HepG2 (cell line): ENCODE data around the gene RPL23. TPM values are rescaled to one million over a fixed set of nuclear protein-coding genes. Genes with fewer than 3 reads are reported as not detected.

Experiments used
- CSRNP2 ChIP-seq: sonication (generic); formaldehyde crosslinking; conservative IDR thresholded peaks from 2 replicates; pipeline ENCODE4 v1.8.0; 2022; ENCODE audit warnings: low read depth, missing genetic modification reagents
- HOXA9 ChIP-seq: sonication (generic); formaldehyde crosslinking; IDR thresholded peaks from 2 replicates; pipeline ENCODE4 v1.8.1; 2022; ENCODE audit warnings: missing genetic modification reagents, mild to moderate bottlenecking, moderate library complexity, borderline replicate concordance
- MNT ChIP-seq: fragments of 450-650 bp; IDR thresholded peaks from 2 replicates; pipeline ENCODE4 v1.6.1; 2016
- NR0B2 ChIP-seq: sonication (generic); formaldehyde crosslinking; IDR thresholded peaks from 2 replicates; pipeline ENCODE4 v1.4.0; 2020; ENCODE audit warnings: mild to moderate bottlenecking, missing genetic modification reagents
- PAWR ChIP-seq: sonication (generic); formaldehyde crosslinking; IDR thresholded peaks from 2 replicates; pipeline ENCODE4 v1.4.0; 2020; ENCODE audit warnings: missing genetic modification reagents, mild to moderate bottlenecking, borderline replicate concordance
- PBX3 ChIP-seq: sonication (generic); formaldehyde crosslinking; IDR thresholded peaks from 2 replicates; pipeline ENCODE4 v1.8.1; 2023; ENCODE audit warnings: missing genetic modification reagents, inconsistent platforms, borderline replicate concordance
- PRDM4 ChIP-seq: sonication (generic); formaldehyde crosslinking; IDR thresholded peaks from 2 replicates; pipeline ENCODE4 v1.9.0; 2021; ENCODE audit warnings: missing genetic modification reagents, borderline replicate concordance
- TSC22D2 ChIP-seq: sonication (generic); formaldehyde crosslinking; IDR thresholded peaks from 2 replicates; pipeline ENCODE4 v1.5.1; 2020; ENCODE audit warnings: missing genetic modification reagents, mild to moderate bottlenecking, borderline replicate concordance
- ZNF142 ChIP-seq: sonication (generic); formaldehyde crosslinking; IDR thresholded peaks from 2 replicates; pipeline ENCODE4 v1.4.0; 2020; ENCODE audit warnings: missing genetic modification reagents
- ZNF274 ChIP-seq: sonication (generic); formaldehyde crosslinking; IDR thresholded peaks from 2 replicates; pipeline ENCODE4 v1.5.1; 2020; ENCODE audit warnings: mild to moderate bottlenecking, missing genetic modification reagents
- ZNF7 ChIP-seq: IDR thresholded peaks from 2 replicates; pipeline ENCODE4 v1.6.1; 2016; ENCODE audit warnings: missing biosample characterization, missing genetic modification reagents
- ZNF737 ChIP-seq: sonication (generic); formaldehyde crosslinking; IDR thresholded peaks from 2 replicates; pipeline ENCODE4 v1.5.0; 2020; ENCODE audit warnings: missing genetic modification reagents, mild to moderate bottlenecking, borderline replicate concordance
- polyA plus RNA-seq, 8 experiments: library from polyadenylated mRNA; depleted of rRNA in 3 of 8; stranded (reverse) in 7 of 8; unstranded in 1 of 8; fragments of >200 nt; fragmentation: Illumina TruSeq in 4 of 8; extraction: Trizol in 4 of 8; gene quantifications; 2 replicates each; pipeline versions ENCODE4 v1.2.1 to v1.2.3, GENCODE V29; 2011 to 2016; ENCODE audit warnings: low read depth in 4 of 8, missing spikeins in 1 of 8, mixed read lengths in 1 of 8; ENCODE audit not compliant: insufficient read depth in 1 of 8
- total RNA-seq, 5 experiments: library from RNA; depleted of rRNA; stranded (reverse); fragments of >200 nt; fragmentation: Illumina TruSeq; extraction: Trizol; gene quantifications; 2 replicates each; pipeline ENCODE4 v1.2.3, GENCODE V29; 2016; ENCODE audit warnings: low read depth in 1 of 5

Gene RPL23
- total and polyA plus RNA-seq, 2 of the 13 experiments (the other 11 are each of a cell fraction or from before 2014, with no cell fraction given): 2,790 to 4,860 TPM

- TF ChIP-seq PBX3 (CRISPR knock-in tag) (no peak), PRDM4 (no peak), PAWR (CRISPR knock-in tag) (no peak), ZNF737 (CRISPR knock-in tag) (no peak), HOXA9 (no peak; the same call in 1 of the 2 replicates), MNT (peak; percentile 68), CSRNP2 (CRISPR knock-in tag) (no peak), ZNF274 (CRISPR knock-in tag) (peak; percentile 72), ZNF7 (CRISPR knock-in tag) (0 out of 2 replicates have a peak, but pooled peaks have one; percentile 11), TSC22D2 (no peak), NR0B2 (CRISPR knock-in tag) (no peak; the same call in none of the 2 replicates), ZNF142 (peak; percentile 44; the same call in 1 of the 2 replicates)
Observed at GRCh38 chr17:38799501-38800236, 53.9 kb downstream of the RPL23 start, which contains the start of gene PIP4K2B (continued).
